Stimulated activated naive CD8-positive, alpha-beta T cell treated with anti-CD3 and anti-CD28 coated beads, Interleukin-15, Interleukin-2, amounts not matched to agents 100 U/mL and 50 U/mL, for 24 hours (primary cell): ENCODE results near the gene PNMA8B.

Source experiments
- ATAC-seq: fragments of 150-1000 bp; cut with Tn5 transposase; one replicate; pipeline ENCODE4 v1.10.0; 2021
- DNase-seq: peaks from one replicate; pipeline ENCODE4 v3.0.0; 2021

Gene PNMA8B

GRCh38 chr19:46454244-46454643, 41.4 kb downstream of the PNMA8B start:
- DNase-seq = no peak
- ATAC-seq = no peak

- ATAC-seq (no peak), DNase-seq (no peak)
Observed at GRCh38 chr19:46453661-46454060, 42.0 kb downstream of the PNMA8B start.

- DNase-seq (no peak), ATAC-seq (no peak)
Observed at GRCh38 chr19:46452186-46452585, 43.5 kb downstream of the PNMA8B start.

- DNase-seq (no peak), ATAC-seq (no peak)
Observed at GRCh38 chr19:46451352-46451751, 44.3 kb downstream of the PNMA8B start.

GRCh38 chr19:46450737-46451136, 44.9 kb downstream of the PNMA8B start:
- DNase-seq (no peak), ATAC-seq (no peak)

GRCh38 chr19:46449228-46449627, 46.4 kb downstream of the PNMA8B start:
- DNase-seq (no peak), ATAC-seq (no peak)

- no peak for ATAC-seq
- no peak for DNase-seq
Observed at GRCh38 chr19:46448601-46449000, 47.1 kb downstream of the PNMA8B start.

GRCh38 chr19:46447824-46448223, 47.8 kb downstream of the PNMA8B start:
- ATAC-seq (no peak), DNase-seq (no peak)

GRCh38 chr19:46447006-46447405, 48.7 kb downstream of the PNMA8B start:
- DNase-seq = no peak
- ATAC-seq = no peak

GRCh38 chr19:46446021-46446420, 49.6 kb downstream of the PNMA8B start:
- DNase-seq (no peak), ATAC-seq (no peak)

- DNase-seq = no peak
Observed at GRCh38 chr19:46442808-46443450, 52.7 kb downstream of the PNMA8B start.

GRCh38 chr19:46441866-46442265, 53.8 kb downstream of the PNMA8B start:
- ATAC-seq (no peak), DNase-seq (no peak)

More at GRCh38 chr19:46442808-46443450, 52.7 kb downstream of the PNMA8B start:
- ATAC-seq = no peak
